Activated naive CD4-positive, alpha-beta T cell treated with anti-CD3 and anti-CD28 coated beads for 36 hours (primary cell): ENCODE results near the gene DENND1A. TPM values are rescaled to one million over a fixed set of nuclear protein-coding genes. Genes with fewer than 3 reads are reported as not detected.
A peak's percentile ranks its signal among the peaks of the same experiment; 100 is the strongest.
"Not testable (repeated sequence)": the region's sequence is repeated elsewhere in the genome, so short reads cannot be mapped to it uniquely, and the experiment has no call there.

Experiments used
- CTCF ChIA-PET: fragments of 350-600 bp; sonication (Branson Sonifier 250); formaldehyde crosslinking; loops from one replicate; lab custom pipeline; 2021; ENCODE audit warnings: antibody characterized with exemption; lab: Charles Lee
- DNase-seq: peaks from one replicate; pipeline ENCODE4 v3.0.0-alpha.2; 2020
- H3K27ac Mint-ChIP-seq: one replicate; pipeline ENCODE4 v1.8.0; 2021; ENCODE audit warnings: mild to moderate bottlenecking, mixed read lengths
- H3K27me3 Mint-ChIP-seq: one replicate; pipeline ENCODE4 v1.8.0; 2021; ENCODE audit warnings: low read depth, mixed read lengths
- H3K36me3 Mint-ChIP-seq: one replicate; pipeline ENCODE4 v1.8.0; 2021; ENCODE audit warnings: low read depth, mixed read lengths
- H3K4me1 Mint-ChIP-seq: one replicate; pipeline ENCODE4 v1.8.0; 2021; ENCODE audit warnings: low read depth, mixed read lengths
- H3K4me3 Mint-ChIP-seq: one replicate; pipeline ENCODE4 v1.8.0; 2021; ENCODE audit warnings: mild to moderate bottlenecking, moderate library complexity, mixed read lengths
- H3K9me3 Mint-ChIP-seq: one replicate; pipeline ENCODE4 v1.8.0; 2021; ENCODE audit warnings: mixed read lengths
- intact Hi-C: fragments of 100-400 bp; cut with micrococcal nuclease; formaldehyde crosslinking; loops from one replicate; pipeline ENCODE4 v1.15.1; 2023
- total RNA-seq, 2 experiments: library from RNA; stranded (reverse); gene quantifications; one replicate each; pipeline ENCODE4 v1.2.3, GENCODE V29; 2021

DENND1A gene
- total RNA-seq, 2 experiments from 2014 or later, result 28.4 to 29.6 TPM

- H3K4me3 Mint-ChIP-seq, H3K4me1 Mint-ChIP-seq, H3K27ac Mint-ChIP-seq, H3K27me3 Mint-ChIP-seq, H3K9me3 Mint-ChIP-seq, CTCF ChIA-PET, intact Hi-C loops, DNase-seq: not testable (repeated sequence)
- H3K36me3 Mint-ChIP-seq, result peaks cover 14% of the 10 kb centered on the region
These were observed 26.4 kb downstream of the DENND1A start for GRCh38 chr9:123903550-123903949.

GRCh38 chr9:123894822-123895221 lies 35.1 kb downstream of the DENND1A start:
- Mint-ChIP-seq H3K9me3 (no peaks in the 10 kb centered on the region), H3K27me3 (no peaks in the 10 kb centered on the region), H3K36me3 (peaks cover 3% of the 10 kb centered on the region), H3K4me1 (peaks cover 15% of the 10 kb centered on the region), H3K4me3 (no peak overlapping the region), H3K27ac (no peak overlapping the region)
- intact Hi-C loops, result no loop called here
- no peak for DNase-seq
- CTCF ChIA-PET, result no interaction called here

- no peak for DNase-seq
- CTCF ChIA-PET, result interaction anchor here (0.7 kb wide), 1 partner anchor 136 kb away, joined by 3 read pairs; no protein-coding TSS in a partner anchor
- no peak overlapping the region for H3K4me3 Mint-ChIP-seq
- H3K9me3 Mint-ChIP-seq, result no peaks in the 10 kb centered on the region
- no peaks in the 10 kb centered on the region for H3K27me3 Mint-ChIP-seq
- H3K4me1 Mint-ChIP-seq, result peaks cover 12% of the 10 kb centered on the region
- H3K27ac Mint-ChIP-seq, result no peak overlapping the region
- intact Hi-C loops, result no loop called here
- peaks cover 4% of the 10 kb centered on the region for H3K36me3 Mint-ChIP-seq
These were observed 36.0 kb downstream of the DENND1A start for GRCh38 chr9:123893831-123894460.

DNA sequence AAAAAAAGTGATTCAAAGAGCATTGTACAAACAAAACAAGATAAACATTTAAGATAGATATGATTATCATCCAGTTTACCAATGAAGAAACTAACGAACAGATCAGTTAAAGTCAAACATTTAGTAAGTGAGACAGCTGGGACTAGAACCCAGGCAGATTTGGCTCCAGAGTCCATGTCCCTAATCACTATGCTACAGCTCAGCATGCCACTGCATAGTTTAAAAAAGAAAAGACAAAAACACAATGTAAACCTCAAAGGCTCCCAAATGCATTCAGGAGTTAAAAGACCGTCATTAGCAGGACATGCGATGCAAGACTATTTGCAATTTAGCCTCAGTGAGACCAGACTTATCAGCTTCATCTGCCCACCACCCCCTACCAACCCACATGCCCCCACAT lies 36.8 kb downstream of the DENND1A start:
- H3K27ac Mint-ChIP-seq, result no peak overlapping the region
- peaks cover under 1% of the 10 kb centered on the region for H3K9me3 Mint-ChIP-seq
- CTCF ChIA-PET, result interaction anchor here (0.7 kb wide), 1 partner anchor 136 kb away, joined by 3 read pairs; no protein-coding TSS in a partner anchor
- no peak overlapping the region for H3K4me3 Mint-ChIP-seq
- H3K27me3 Mint-ChIP-seq, result no peaks in the 10 kb centered on the region
- peaks cover 7% of the 10 kb centered on the region for H3K4me1 Mint-ChIP-seq
- H3K36me3 Mint-ChIP-seq, result peaks cover 4% of the 10 kb centered on the region
- no peak for DNase-seq
- intact Hi-C loops, result no loop called here

DNA sequence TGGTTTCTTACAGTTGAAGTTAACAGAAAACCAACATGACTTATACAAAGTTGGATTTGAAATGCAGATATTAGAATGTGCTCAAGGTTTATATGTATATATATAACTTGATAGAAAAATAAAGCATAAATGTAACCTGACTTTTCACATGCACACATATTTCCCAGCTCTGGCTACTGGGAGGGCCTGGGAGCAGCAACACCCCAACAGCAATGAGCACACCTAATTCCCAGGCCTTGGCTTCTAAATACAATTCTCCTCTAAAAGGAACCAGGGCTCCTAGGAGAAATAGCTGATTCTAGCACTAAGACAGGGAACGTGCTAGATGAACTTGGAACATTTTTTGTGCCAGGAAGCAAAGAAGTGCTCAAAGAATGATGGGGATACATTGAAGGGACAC lies 42.1 kb downstream of the DENND1A start:
- peaks cover 2% of the 10 kb centered on the region for H3K9me3 Mint-ChIP-seq
- CTCF ChIA-PET, result no interaction called here
- H3K27ac Mint-ChIP-seq, result no peak overlapping the region
- no peak overlapping the region for H3K4me3 Mint-ChIP-seq
- no peak for DNase-seq
- intact Hi-C loops, result no loop called here
- H3K36me3 Mint-ChIP-seq, result peaks cover 12% of the 10 kb centered on the region
- H3K27me3 Mint-ChIP-seq, result no peaks in the 10 kb centered on the region
- H3K4me1 Mint-ChIP-seq, result peaks cover 4% of the 10 kb centered on the region

- Mint-ChIP-seq H3K4me1 (peaks cover 14% of the 10 kb centered on the region), H3K36me3 (peaks cover 12% of the 10 kb centered on the region)
- H3K27me3 Mint-ChIP-seq, DNase-seq, H3K9me3 Mint-ChIP-seq, H3K4me3 Mint-ChIP-seq, intact Hi-C loops, H3K27ac Mint-ChIP-seq: not testable (repeated sequence)
- CTCF ChIA-PET, result interaction anchor here (0.6 kb wide), 1 partner anchor 11 kb away, joined by 3 read pairs; no protein-coding TSS in a partner anchor
These were observed 44.1 kb downstream of the DENND1A start for GRCh38 chr9:123885834-123886233.

- H3K9me3 Mint-ChIP-seq, result peaks cover 2% of the 10 kb centered on the region
- H3K27ac Mint-ChIP-seq, result no peak overlapping the region
- H3K36me3 Mint-ChIP-seq, result peaks cover 13% of the 10 kb centered on the region
- no peak for DNase-seq
- no peak overlapping the region for H3K4me3 Mint-ChIP-seq
- intact Hi-C loops, result no loop called here
- CTCF ChIA-PET, result no interaction called here
- peaks cover 14% of the 10 kb centered on the region for H3K4me1 Mint-ChIP-seq
- no peaks in the 10 kb centered on the region for H3K27me3 Mint-ChIP-seq
These were observed 46.3 kb downstream of the DENND1A start for GRCh38 chr9:123883634-123884033.

DNA sequence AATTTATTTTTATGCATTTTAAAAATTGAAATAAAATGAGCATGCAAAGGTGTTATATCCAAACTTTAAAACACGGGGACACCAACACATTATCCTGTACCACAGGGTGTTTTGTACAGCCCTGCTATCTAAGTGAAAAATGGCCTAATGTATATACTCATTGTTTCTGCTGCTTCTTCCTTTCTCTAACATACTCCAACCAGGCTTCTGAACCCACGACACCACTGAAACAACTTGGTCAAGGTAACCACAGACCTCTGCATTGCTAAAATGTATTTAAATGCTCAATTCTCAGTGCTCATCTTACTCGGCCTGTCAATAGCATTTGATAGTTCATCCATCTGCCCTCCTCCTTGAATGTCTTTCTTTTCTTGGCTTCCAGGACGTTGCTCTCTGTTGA lies 48.3 kb downstream of the DENND1A start:
- no peak for DNase-seq
- no peak overlapping the region for H3K4me3 Mint-ChIP-seq
- no peaks in the 10 kb centered on the region for H3K9me3 Mint-ChIP-seq
- peaks cover 14% of the 10 kb centered on the region for H3K4me1 Mint-ChIP-seq
- intact Hi-C loops, result no loop called here
- no peaks in the 10 kb centered on the region for H3K27me3 Mint-ChIP-seq
- peaks cover 6% of the 10 kb centered on the region for H3K36me3 Mint-ChIP-seq
- H3K27ac Mint-ChIP-seq, result no peak overlapping the region
- CTCF ChIA-PET, result no interaction called here

GRCh38 chr9:123880420-123880819 lies 49.5 kb downstream of the DENND1A start:
- Mint-ChIP-seq H3K36me3 (peaks cover 14% of the 10 kb centered on the region), H3K9me3 (no peaks in the 10 kb centered on the region), H3K4me1 (peaks cover 14% of the 10 kb centered on the region), H3K27me3 (no peaks in the 10 kb centered on the region), H3K4me3 (no peak overlapping the region), H3K27ac (no peak overlapping the region)
- intact Hi-C loops, result no loop called here
- DNase-seq, result no peak
- CTCF ChIA-PET, result no interaction called here

GRCh38 chr9:123876750-123877149 lies 53.2 kb downstream of the DENND1A start:
- CTCF ChIA-PET, result no interaction called here
- no peaks in the 10 kb centered on the region for H3K27me3 Mint-ChIP-seq
- peaks cover 15% of the 10 kb centered on the region for H3K36me3 Mint-ChIP-seq
- H3K4me1 Mint-ChIP-seq, result peaks cover 5% of the 10 kb centered on the region
- DNase-seq, result no peak
- no peak overlapping the region for H3K4me3 Mint-ChIP-seq
- H3K9me3 Mint-ChIP-seq, result no peaks in the 10 kb centered on the region
- intact Hi-C loops, result no loop called here
- H3K27ac Mint-ChIP-seq, result no peak overlapping the region

- Mint-ChIP-seq H3K4me1 (peaks cover 17% of the 10 kb centered on the region), H3K27ac (no peak overlapping the region), H3K27me3 (no peaks in the 10 kb centered on the region), H3K36me3 (peaks cover 18% of the 10 kb centered on the region), H3K9me3 (no peaks in the 10 kb centered on the region), H3K4me3 (no peak overlapping the region)
- CTCF ChIA-PET, result no interaction called here
- intact Hi-C loops, result no loop called here
- no peak for DNase-seq
These were observed 57.2 kb downstream of the DENND1A start for GRCh38 chr9:123872710-123873109.

GRCh38 chr9:123871781-123872180 lies 58.1 kb downstream of the DENND1A start:
- Mint-ChIP-seq H3K36me3 (peaks cover 21% of the 10 kb centered on the region), H3K27ac (no peak overlapping the region), H3K9me3 (no peaks in the 10 kb centered on the region), H3K4me1 (peaks cover 26% of the 10 kb centered on the region), H3K27me3 (no peaks in the 10 kb centered on the region), H3K4me3 (no peak overlapping the region)
- intact Hi-C loops, result no loop called here
- DNase-seq, result no peak
- CTCF ChIA-PET, result no interaction called here

DNA sequence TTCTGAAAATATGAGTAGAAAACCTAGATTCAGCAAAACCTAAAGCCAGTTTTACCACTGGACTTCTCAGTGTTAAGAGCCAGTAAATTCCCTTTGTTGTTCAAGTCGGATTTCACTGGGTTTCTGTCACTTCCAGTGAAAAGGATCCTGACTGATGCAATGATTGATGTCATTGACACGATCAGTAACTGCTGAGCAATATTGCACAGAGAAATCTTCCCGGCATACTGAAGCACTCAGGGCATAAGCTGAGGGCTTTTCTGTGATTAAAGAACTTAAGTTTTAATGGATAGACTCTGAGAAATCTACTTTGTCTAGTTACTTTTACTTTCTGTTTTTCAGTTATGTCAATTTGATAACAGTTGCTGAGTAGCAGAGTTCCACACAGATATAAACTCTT lies 61.9 kb downstream of the DENND1A start:
- H3K9me3 Mint-ChIP-seq, result no peaks in the 10 kb centered on the region
- H3K4me1 Mint-ChIP-seq, result peaks cover 34% of the 10 kb centered on the region
- CTCF ChIA-PET, result interaction anchor here (0.7 kb wide), 1 partner anchor 502 kb away, joined by 3 read pairs; no protein-coding TSS in a partner anchor
- intact Hi-C loops, result loop anchor here (5.0 kb wide), 1 partner anchor 129 kb away; no protein-coding TSS in a partner anchor
- DNase-seq, result peak; percentile 10
- H3K4me3 Mint-ChIP-seq, result peak overlapping the region; percentile 32
- no peaks in the 10 kb centered on the region for H3K27me3 Mint-ChIP-seq
- peak overlapping the region; percentile 78 for H3K27ac Mint-ChIP-seq
- peaks cover 14% of the 10 kb centered on the region for H3K36me3 Mint-ChIP-seq
